ENCODE results near the gene RNF213.

Gene RNF213

GRCh38 chr17:80267391-80267790 is 6.7 kb downstream of the RNF213 start:
- Histone ChIP-seq H3K4me2 (ENCODE audit: low read length, poor library complexity, severe bottlenecking) (no peak overlapping the region), H3K4me3 (ENCODE audit: insufficient read depth in 1 of 2, low read depth in 1 of 2, low read length in 2 of 2) (no peak overlapping the region), H3K23ac (ENCODE audit: low read length in 2 of 2) (no peak overlapping the region), H2BK12ac (ENCODE audit: low read length in 2 of 2) (no peak overlapping the region), H3K36me3 (ENCODE audit: control insufficient read depth in 1 of 2, insufficient read depth in 2 of 2, low read depth in 1 of 2, low read length in 2 of 2) (peaks cover 28 to 59% of the 10 kb centered on the region in 2 experiments), H3K18ac (ENCODE audit: low read depth in 1 of 2, low read length in 2 of 2) (no peak overlapping the region), H2BK15ac (ENCODE audit: low read depth, poor library complexity, severe bottlenecking) (no peak overlapping the region), H2BK5ac (ENCODE audit: low read depth, low read length, poor library complexity, severe bottlenecking) (no peak overlapping the region), H3K4me1 (ENCODE audit: control insufficient read depth, insufficient read depth, low read depth, low read length) (peaks cover 23% of the 10 kb centered on the region), H4K8ac (ENCODE audit: low read length) (no peak overlapping the region), H3K14ac (ENCODE audit: low read length in 2 of 2) (no peak overlapping the region), H3K27me3 (ENCODE audit: control insufficient read depth in 1 of 2, insufficient read depth in 1 of 2, low read length in 2 of 2) (no peaks in the 10 kb centered on the region), H2AFZ (ENCODE audit: low read depth, low read length) (no peak overlapping the region), H4K91ac (ENCODE audit: low read length) (no peak overlapping the region), H2BK120ac (ENCODE audit: low read depth, low read length) (no peak overlapping the region), H3K79me1 (replicated peaks; ENCODE audit: low read length, poor library complexity, severe bottlenecking) (peaks cover 33% of the 10 kb centered on the region), H3K27ac (ENCODE audit: low read length, poor library complexity, severe bottlenecking) (no peak overlapping the region), H3K9me3 (ENCODE audit: control insufficient read depth, low read length) (no peaks in the 10 kb centered on the region), H2AK5ac (ENCODE audit: low read length, severe bottlenecking) (no peak overlapping the region), H3K4ac (ENCODE audit: low read depth in 1 of 2, low read length in 2 of 2) (no peak overlapping the region), H3K9ac (ENCODE audit: low read length) (no peak overlapping the region)
- 100% methylated on average over 2 of the region's 6 CpGs for WGBS
- DNase-seq: no peak

DNA sequence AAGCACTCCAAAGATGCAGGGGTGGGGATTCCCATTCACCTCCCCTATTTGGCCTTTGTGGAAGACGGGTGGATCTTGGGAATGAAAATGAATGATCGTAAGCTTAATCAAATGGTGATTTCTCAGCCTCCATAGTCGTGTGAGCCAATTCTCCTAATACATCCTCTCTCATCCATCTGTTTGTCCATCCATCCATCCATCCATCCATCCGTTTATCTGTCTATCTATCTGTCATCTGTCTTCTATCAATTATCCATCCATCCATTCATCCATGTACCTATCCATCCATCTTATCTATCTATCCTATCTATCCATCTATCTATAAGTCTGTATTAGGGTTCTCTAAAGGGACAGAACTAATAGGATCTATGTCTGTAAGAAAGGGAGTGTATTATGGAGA is 7.8 kb downstream of the RNF213 start:
- Histone ChIP-seq H3K79me1 (replicated peaks; ENCODE audit: low read length, poor library complexity, severe bottlenecking) (peaks cover 40% of the 10 kb centered on the region), H2AFZ (ENCODE audit: low read depth, low read length) (no peak overlapping the region), H3K4me1 (ENCODE audit: control insufficient read depth, insufficient read depth, low read depth, low read length) (peaks cover 13% of the 10 kb centered on the region), H3K4ac (ENCODE audit: low read depth in 1 of 2, low read length in 2 of 2) (no peak overlapping the region), H4K8ac (ENCODE audit: low read length) (no peak overlapping the region), H4K91ac (ENCODE audit: low read length) (no peak overlapping the region), H2BK15ac (ENCODE audit: low read depth, poor library complexity, severe bottlenecking) (no peak overlapping the region), H3K9me3 (ENCODE audit: control insufficient read depth, low read length) (no peaks in the 10 kb centered on the region), H3K27me3 (ENCODE audit: control insufficient read depth in 1 of 2, insufficient read depth in 1 of 2, low read length in 2 of 2) (no peaks in the 10 kb centered on the region), H3K9ac (ENCODE audit: low read length) (no peak overlapping the region), H2BK120ac (ENCODE audit: low read depth, low read length) (no peak overlapping the region), H2AK5ac (ENCODE audit: low read length, severe bottlenecking) (no peak overlapping the region), H2BK12ac (ENCODE audit: low read length in 2 of 2) (no peak overlapping the region), H3K23ac (ENCODE audit: low read length in 2 of 2) (no peak overlapping the region), H3K18ac (ENCODE audit: low read depth in 1 of 2, low read length in 2 of 2) (no peak overlapping the region), H3K14ac (ENCODE audit: low read length in 2 of 2) (no peak overlapping the region), H3K36me3 (ENCODE audit: control insufficient read depth in 1 of 2, insufficient read depth in 2 of 2, low read depth in 1 of 2, low read length in 2 of 2) (peaks cover 39 to 63% of the 10 kb centered on the region in 2 experiments), H3K27ac (ENCODE audit: low read length, poor library complexity, severe bottlenecking) (no peak overlapping the region), H3K4me2 (ENCODE audit: low read length, poor library complexity, severe bottlenecking) (no peak overlapping the region), H3K4me3 (ENCODE audit: insufficient read depth in 1 of 2, low read depth in 1 of 2, low read length in 2 of 2) (no peak overlapping the region), H2BK5ac (ENCODE audit: low read depth, low read length, poor library complexity, severe bottlenecking) (no peak overlapping the region)
- DNase-seq: no peak
- WGBS: 82% methylated on average over 4 of the region's 4 CpGs

- H2AK5ac ChIP-seq (ENCODE audit: low read length, severe bottlenecking): no peak overlapping the region
- no peak overlapping the region for H3K27ac ChIP-seq (ENCODE audit: low read length, poor library complexity, severe bottlenecking)
- no peak overlapping the region for H2BK5ac ChIP-seq (ENCODE audit: low read depth, low read length, poor library complexity, severe bottlenecking)
- no peak overlapping the region for H3K9ac ChIP-seq (ENCODE audit: low read length)
- peaks cover 45 to 66% of the 10 kb centered on the region in 2 experiments for H3K36me3 ChIP-seq (ENCODE audit: control insufficient read depth in 1 of 2, insufficient read depth in 2 of 2, low read depth in 1 of 2, low read length in 2 of 2)
- no peak overlapping the region for H3K4me2 ChIP-seq (ENCODE audit: low read length, poor library complexity, severe bottlenecking)
- no peak overlapping the region for H3K4ac ChIP-seq (ENCODE audit: low read depth in 1 of 2, low read length in 2 of 2)
- H4K91ac ChIP-seq (ENCODE audit: low read length): no peak overlapping the region
- no peak overlapping the region for H2BK12ac ChIP-seq (ENCODE audit: low read length in 2 of 2)
- no peak overlapping the region for H3K23ac ChIP-seq (ENCODE audit: low read length in 2 of 2)
- H3K9me3 ChIP-seq (ENCODE audit: control insufficient read depth, low read length): no peaks in the 10 kb centered on the region
- H4K8ac ChIP-seq (ENCODE audit: low read length): no peak overlapping the region
- H2BK15ac ChIP-seq (ENCODE audit: low read depth, poor library complexity, severe bottlenecking): no peak overlapping the region
- no peaks in the 10 kb centered on the region for H3K27me3 ChIP-seq (ENCODE audit: control insufficient read depth in 1 of 2, insufficient read depth in 1 of 2, low read length in 2 of 2)
- H2AFZ ChIP-seq (ENCODE audit: low read depth, low read length): no peak overlapping the region
- peaks cover 37% of the 10 kb centered on the region for H3K79me1 ChIP-seq (replicated peaks; ENCODE audit: low read length, poor library complexity, severe bottlenecking)
- no peak for DNase-seq
- no peak overlapping the region for H3K18ac ChIP-seq (ENCODE audit: low read depth in 1 of 2, low read length in 2 of 2)
- no peak overlapping the region for H3K14ac ChIP-seq (ENCODE audit: low read length in 2 of 2)
- H3K4me3 ChIP-seq (ENCODE audit: insufficient read depth in 1 of 2, low read depth in 1 of 2, low read length in 2 of 2): no peak overlapping the region
- WGBS: 92% methylated on average over 2 of the region's 2 CpGs
- peaks cover 4% of the 10 kb centered on the region for H3K4me1 ChIP-seq (ENCODE audit: control insufficient read depth, insufficient read depth, low read depth, low read length)
- no peak overlapping the region for H2BK120ac ChIP-seq (ENCODE audit: low read depth, low read length)
Measured at GRCh38 chr17:80269405-80269807, 8.8 kb downstream of the RNF213 start.

DNA sequence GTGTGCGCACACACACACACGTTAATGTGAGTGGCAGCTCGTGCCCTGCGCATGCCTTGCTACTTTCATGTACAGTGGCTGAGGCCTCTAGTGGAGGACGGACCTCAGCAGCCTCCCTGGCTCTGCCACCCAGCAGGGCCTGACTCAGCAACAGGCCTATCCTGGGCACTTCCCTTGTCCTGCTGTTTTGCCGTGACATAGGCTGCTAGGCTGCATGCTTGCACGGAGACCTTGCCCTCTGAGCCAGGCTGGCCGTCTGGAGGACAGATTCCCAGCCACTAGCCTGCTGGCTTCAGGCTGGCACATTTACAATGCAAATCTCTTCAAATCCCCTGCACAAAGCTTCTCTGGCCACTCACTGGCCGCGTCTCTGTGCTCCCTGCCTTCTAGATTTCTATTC is 9.5 kb downstream of the RNF213 start:
- peak overlapping the region; percentile 29 for H4K91ac ChIP-seq (ENCODE audit: low read length)
- peaks cover 45 to 63% of the 10 kb centered on the region in 2 experiments for H3K36me3 ChIP-seq (ENCODE audit: control insufficient read depth in 1 of 2, insufficient read depth in 2 of 2, low read depth in 1 of 2, low read length in 2 of 2)
- H3K4me2 ChIP-seq (ENCODE audit: low read length, poor library complexity, severe bottlenecking): no peak overlapping the region
- no peaks in the 10 kb centered on the region for H3K9me3 ChIP-seq (ENCODE audit: control insufficient read depth, low read length)
- H2BK15ac ChIP-seq (ENCODE audit: low read depth, poor library complexity, severe bottlenecking): no peak overlapping the region
- H3K9ac ChIP-seq (ENCODE audit: low read length): no peak overlapping the region
- peaks cover 4% of the 10 kb centered on the region for H3K4me1 ChIP-seq (ENCODE audit: control insufficient read depth, insufficient read depth, low read depth, low read length)
- no peak overlapping the region for H2AK5ac ChIP-seq (ENCODE audit: low read length, severe bottlenecking)
- H3K4ac ChIP-seq (ENCODE audit: low read depth in 1 of 2, low read length in 2 of 2): no peak overlapping the region
- DNase-seq: no peak
- H3K18ac ChIP-seq (ENCODE audit: low read depth in 1 of 2, low read length in 2 of 2): no peak overlapping the region
- peak overlapping the region in 1 of 2 experiments; percentile 15 for H2BK12ac ChIP-seq (ENCODE audit: low read length in 2 of 2)
- H2BK120ac ChIP-seq (ENCODE audit: low read depth, low read length): no peak overlapping the region
- no peak overlapping the region for H2BK5ac ChIP-seq (ENCODE audit: low read depth, low read length, poor library complexity, severe bottlenecking)
- H3K4me3 ChIP-seq (ENCODE audit: insufficient read depth in 1 of 2, low read depth in 1 of 2, low read length in 2 of 2): no peak overlapping the region
- H3K23ac ChIP-seq (ENCODE audit: low read length in 2 of 2): no peak overlapping the region
- no peaks in the 10 kb centered on the region for H3K27me3 ChIP-seq (ENCODE audit: control insufficient read depth in 1 of 2, insufficient read depth in 1 of 2, low read length in 2 of 2)
- H4K8ac ChIP-seq (ENCODE audit: low read length): no peak overlapping the region
- H3K14ac ChIP-seq (ENCODE audit: low read length in 2 of 2): no peak overlapping the region
- H2AFZ ChIP-seq (ENCODE audit: low read depth, low read length): no peak overlapping the region
- 83% methylated on average over 10 of the region's 10 CpGs for WGBS
- peaks cover 37% of the 10 kb centered on the region for H3K79me1 ChIP-seq (replicated peaks; ENCODE audit: low read length, poor library complexity, severe bottlenecking)
- H3K27ac ChIP-seq (ENCODE audit: low read length, poor library complexity, severe bottlenecking): no peak overlapping the region
